SHP77 (cell line): Measurements from ENCODE around the gene NFIB.

Source experiments
- DNase-seq, 2 experiments: peaks; one replicate each; lab custom pipeline; 2025; lab: John Stamatoyannopoulos, UW

The NFIB gene

GRCh38 chr9:14185016-14185415 lies 128.9 kb downstream of the NFIB start:
- DNase-seq: no peak

- no peak for DNase-seq
Observed at GRCh38 chr9:14183001-14183400, 130.9 kb downstream of the NFIB start.

- DNase-seq: no peak
Observed at GRCh38 chr9:14180960-14181537, 132.9 kb downstream of the NFIB start.

- no peak for DNase-seq
Observed at GRCh38 chr9:14180093-14180959, 133.6 kb downstream of the NFIB start.

- no peak for DNase-seq
Observed at GRCh38 chr9:14179449-14179848, 134.5 kb downstream of the NFIB start.

- DNase-seq: no peak
Observed at GRCh38 chr9:14175778-14176177, 138.2 kb downstream of the NFIB start.

GRCh38 chr9:14173713-14174112 lies 140.2 kb downstream of the NFIB start:
- DNase-seq: no peak

GRCh38 chr9:14170973-14171596 lies 142.9 kb downstream of the NFIB start:
- DNase-seq: no peak

GRCh38 chr9:14170392-14170931 lies 143.5 kb downstream of the NFIB start:
- no peak for DNase-seq

GRCh38 chr9:14168381-14168780 lies 145.6 kb downstream of the NFIB start:
- no peak for DNase-seq

- peak; percentile 6 to 15 for DNase-seq
Observed at GRCh38 chr9:14165376-14166035, 148.4 kb downstream of the NFIB start.

GRCh38 chr9:14164908-14165307 lies 149.0 kb downstream of the NFIB start:
- DNase-seq: no peak

GRCh38 chr9:14159440-14160216 lies 154.3 kb downstream of the NFIB start:
- DNase-seq: no peak

- no peak for DNase-seq
Observed at GRCh38 chr9:14158916-14159315, 155.0 kb downstream of the NFIB start.

GRCh38 chr9:14158136-14158813 lies 155.7 kb downstream of the NFIB start:
- DNase-seq: no peak

- DNase-seq: no peak
Observed at GRCh38 chr9:14157191-14157590, 156.8 kb downstream of the NFIB start.

- no peak for DNase-seq
Observed at GRCh38 chr9:14156046-14156445, 157.9 kb downstream of the NFIB start.

GRCh38 chr9:14155237-14155636 lies 158.7 kb downstream of the NFIB start:
- no peak for DNase-seq

GRCh38 chr9:14153310-14153720 lies 160.6 kb downstream of the NFIB start:
- DNase-seq: no peak

GRCh38 chr9:14151451-14151850 lies 162.5 kb downstream of the NFIB start:
- no peak for DNase-seq
